GM23338 (cell line): ENCODE measurements around the gene DCAF6. TPM values are rescaled to one million over a fixed set of nuclear protein-coding genes. Genes with fewer than 3 reads are reported as not detected.

ENCODE experiments used
- CREB1 ChIP-seq: fragments of 250-450 bp; sonication (Bioruptor Pico); IDR thresholded peaks from 2 replicates; pipeline ENCODE4 v1.5.0; 2020; ENCODE audit warnings: low read depth, mild to moderate bottlenecking, moderate library complexity
- ETS1 ChIP-seq: IDR thresholded peaks from 2 replicates; pipeline ENCODE4 v1.6.1; 2016; ENCODE audit warnings: antibody characterized with exemption
- EZH2 ChIP-seq: fragments of 200-600 bp; sonication (generic); IDR thresholded peaks from one replicate; pipeline ENCODE4 v1.8.0; 2017; ENCODE audit warnings: antibody characterized with exemption, mild to moderate bottlenecking, low read depth; ENCODE audit not compliant: unreplicated experiment
- EZH2phosphoT487 ChIP-seq: fragments of 200-600 bp; sonication (generic); IDR thresholded peaks from one replicate; pipeline ENCODE4 v1.8.1; 2018; ENCODE audit warnings: antibody characterized with exemption; ENCODE audit not compliant: unreplicated experiment
- JUNB ChIP-seq: IDR thresholded peaks from one replicate; pipeline ENCODE4 v1.6.1; 2016; ENCODE audit warnings: antibody characterized with exemption; ENCODE audit not compliant: unreplicated experiment
- NANOG ChIP-seq: IDR thresholded peaks from 2 replicates; pipeline ENCODE4 v1.6.1; 2016; ENCODE audit warnings: antibody characterized with exemption, borderline replicate concordance
- POLR2AphosphoS5 ChIP-seq: IDR thresholded peaks from 2 replicates; pipeline ENCODE4 v1.6.1; 2016; ENCODE audit warnings: antibody characterized with exemption, low read depth
- REST ChIP-seq: IDR thresholded peaks from one replicate; pipeline ENCODE4 v1.6.1; 2018; ENCODE audit warnings: antibody characterized with exemption; ENCODE audit not compliant: unreplicated experiment
- STAT1 ChIP-seq: IDR thresholded peaks from one replicate; pipeline ENCODE4 v1.6.1; 2016; ENCODE audit warnings: antibody characterized with exemption; ENCODE audit not compliant: unreplicated experiment
- ZNF114 ChIP-seq: fragments of 250-450 bp; sonication (Bioruptor Pico); IDR thresholded peaks from 2 replicates; pipeline ENCODE4 v1.5.0; 2020; ENCODE audit warnings: mild to moderate bottlenecking, moderate library complexity
- ZNF462 ChIP-seq: fragments of 250-450 bp; sonication (Bioruptor Pico); IDR thresholded peaks from 2 replicates; pipeline ENCODE4 v1.5.0; 2020; ENCODE audit warnings: mild to moderate bottlenecking, moderate library complexity
- polyA plus RNA-seq: library from polyadenylated mRNA; unstranded; fragments of >200 nt; fragmentation: Nextera tagmentation; extraction: Ambion mirVana; gene quantifications from 2 replicates; pipeline ENCODE4 v1.2.1, GENCODE V29; 2016
- total RNA-seq: library from RNA; depleted of rRNA; stranded (reverse); fragments of >200 nt; shearing (Covaris generic); gene quantifications from 2 replicates; pipeline ENCODE4 v1.2.3, GENCODE V29; 2014

Gene DCAF6
- total and polyA plus RNA-seq, 2 experiments from 2014 or later: 18.6 to 27.3 TPM

- TF ChIP-seq ZNF462 (CRISPR knock-in tag): no peak
- no peak for TF ChIP-seq JUNB
- TF ChIP-seq NANOG: no peak
- TF ChIP-seq EZH2: no peak
- TF ChIP-seq ZNF114 (CRISPR knock-in tag): no peak
- TF ChIP-seq STAT1: no peak
- TF ChIP-seq ETS1: no peak
- TF ChIP-seq REST: no peak
- no peak for TF ChIP-seq EZH2phosphoT487
- no peak for TF ChIP-seq CREB1
- TF ChIP-seq POLR2AphosphoS5: no peak
These were observed 35.6 kb upstream of the DCAF6 start (continued) for GRCh38 chr1:167900907-167901306.
